ENCODE results near the gene KRT26. TPM values are rescaled to one million over a fixed set of nuclear protein-coding genes. Genes with fewer than 3 reads are reported as not detected.
A peak's percentile ranks its signal among the peaks of the same experiment; 100 is the strongest.

The KRT26 gene
- total and polyA plus RNA-seq, 2 experiments from 2014 or later: not detected

- H3K9me3 Mint-ChIP-seq: no peaks in the 10 kb centered on the region
- peak; percentile 99 for ATAC-seq
- no peak overlapping the region for H3K27ac Mint-ChIP-seq
- peaks cover 15% of the 10 kb centered on the region for H3K27me3 ChIP-seq (ENCODE audit: insufficient read depth)
- H3K27ac ChIP-seq (ENCODE audit: low read depth): no peak overlapping the region
- no peaks in the 10 kb centered on the region for H3K4me1 Mint-ChIP-seq
- H3K4me3 Mint-ChIP-seq: peak overlapping the region; percentile 51; the same call in 2 of the 3 replicates
- no peak for TF ChIP-seq NANOG (IDR thresholded peaks at IDR 0.05; ENCODE audit: borderline replicate concordance)
- TF ChIP-seq EZH2 (IDR thresholded peaks at IDR 0.05; ENCODE audit: low read depth, unreplicated experiment): no peak
- no peak for TF ChIP-seq POLR2AphosphoS5 (IDR thresholded peaks at IDR 0.05; ENCODE audit: low read depth)
- TF ChIP-seq ZNF114 (CRISPR knock-in tag; IDR thresholded peaks at IDR 0.05): no peak
- 0 out of 4 replicates have a peak, but pooled peaks of 1 of the 2 experiments have one; percentile 10 for TF ChIP-seq CTCF (conservative IDR thresholded peaks at IDR 0.05; ENCODE audit: low read depth in 2 of 2)
- no peak for TF ChIP-seq ETS1 (IDR thresholded peaks at IDR 0.05)
- no peak for TF ChIP-seq REST (IDR thresholded peaks at IDR 0.05; ENCODE audit: unreplicated experiment)
- peak overlapping the region; percentile 37 for H3K4me2 ChIP-seq
- H2AFZ ChIP-seq: peak overlapping the region; percentile 64
- no peaks in the 10 kb centered on the region for H4K20me1 ChIP-seq (replicated peaks; ENCODE audit: insufficient read depth)
- peak; percentile 71 for DNase-seq (ENCODE audit: low spot score)
- H3K9me2 ChIP-seq (ENCODE audit: insufficient read depth): no peaks in the 10 kb centered on the region
- no peaks in the 10 kb centered on the region for H3F3A ChIP-seq (replicated peaks; ENCODE audit: low read depth)
- H3K4me1 ChIP-seq (ENCODE audit: insufficient read depth): no peaks in the 10 kb centered on the region
- no peaks in the 10 kb centered on the region for H3K36me3 Mint-ChIP-seq (ENCODE audit: low read depth)
- peaks cover 6% of the 10 kb centered on the region for H3K27me3 Mint-ChIP-seq (ENCODE audit: insufficient read depth, low read depth, poor library complexity)
- H3K4me3 ChIP-seq: no peak overlapping the region
- H3K79me2 ChIP-seq (replicated peaks; ENCODE audit: insufficient read depth): no peaks in the 10 kb centered on the region
- H3K36me3 ChIP-seq (ENCODE audit: insufficient read depth): no peaks in the 10 kb centered on the region
Measured at GRCh38 chr17:40779181-40779909, 7.3 kb upstream of the KRT26 start.

- Mint-ChIP-seq H3K36me3 (ENCODE audit: low read depth) (no peaks in the 10 kb centered on the region), H3K4me3 (no peak overlapping the region), H3K4me1 (no peaks in the 10 kb centered on the region), H3K27me3 (ENCODE audit: insufficient read depth, low read depth, poor library complexity) (peaks cover 6% of the 10 kb centered on the region), H3K9me3 (no peaks in the 10 kb centered on the region), H3K27ac (no peak overlapping the region)
- no peaks in the 10 kb centered on the region for H3K9me2 ChIP-seq (ENCODE audit: insufficient read depth)
- H4K20me1 ChIP-seq (replicated peaks; ENCODE audit: insufficient read depth): no peaks in the 10 kb centered on the region
- H3K36me3 ChIP-seq (ENCODE audit: insufficient read depth): no peaks in the 10 kb centered on the region
- no peak overlapping the region for H3K4me2 ChIP-seq
- H3K4me3 ChIP-seq: no peak overlapping the region
- H3K27me3 ChIP-seq (ENCODE audit: insufficient read depth): peaks cover 15% of the 10 kb centered on the region
- H3F3A ChIP-seq (replicated peaks; ENCODE audit: low read depth): no peaks in the 10 kb centered on the region
- no peak overlapping the region for H3K27ac ChIP-seq (ENCODE audit: low read depth)
- no peaks in the 10 kb centered on the region for H3K79me2 ChIP-seq (replicated peaks; ENCODE audit: insufficient read depth)
- ATAC-seq (no peak), DNase-seq (ENCODE audit: low spot score) (no peak)
- no peaks in the 10 kb centered on the region for H3K4me1 ChIP-seq (ENCODE audit: insufficient read depth)
- no peak overlapping the region for H2AFZ ChIP-seq
- TF ChIP-seq CTCF (conservative IDR thresholded peaks at IDR 0.05; ENCODE audit: low read depth in 2 of 2) (no peak), ETS1 (IDR thresholded peaks at IDR 0.05) (no peak), ZNF114 (CRISPR knock-in tag; IDR thresholded peaks at IDR 0.05) (no peak), JUNB (IDR thresholded peaks at IDR 0.05; ENCODE audit: unreplicated experiment) (no peak), EZH2phosphoT487 (IDR thresholded peaks at IDR 0.05; ENCODE audit: unreplicated experiment) (no peak)
Measured at GRCh38 chr17:40778461-40778860, 6.5 kb upstream of the KRT26 start.

All from GM23338 (cell line).